ENCODE results near the gene HACD4. TPM values are rescaled to one million over a fixed set of nuclear protein-coding genes. Genes with fewer than 3 reads are reported as not detected.

Gene HACD4, protein sequence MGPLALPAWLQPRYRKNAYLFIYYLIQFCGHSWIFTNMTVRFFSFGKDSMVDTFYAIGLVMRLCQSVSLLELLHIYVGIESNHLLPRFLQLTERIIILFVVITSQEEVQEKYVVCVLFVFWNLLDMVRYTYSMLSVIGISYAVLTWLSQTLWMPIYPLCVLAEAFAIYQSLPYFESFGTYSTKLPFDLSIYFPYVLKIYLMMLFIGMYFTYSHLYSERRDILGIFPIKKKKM
- total RNA-seq = 2.8 and 3.0 TPM in 2 replicates

DNA sequence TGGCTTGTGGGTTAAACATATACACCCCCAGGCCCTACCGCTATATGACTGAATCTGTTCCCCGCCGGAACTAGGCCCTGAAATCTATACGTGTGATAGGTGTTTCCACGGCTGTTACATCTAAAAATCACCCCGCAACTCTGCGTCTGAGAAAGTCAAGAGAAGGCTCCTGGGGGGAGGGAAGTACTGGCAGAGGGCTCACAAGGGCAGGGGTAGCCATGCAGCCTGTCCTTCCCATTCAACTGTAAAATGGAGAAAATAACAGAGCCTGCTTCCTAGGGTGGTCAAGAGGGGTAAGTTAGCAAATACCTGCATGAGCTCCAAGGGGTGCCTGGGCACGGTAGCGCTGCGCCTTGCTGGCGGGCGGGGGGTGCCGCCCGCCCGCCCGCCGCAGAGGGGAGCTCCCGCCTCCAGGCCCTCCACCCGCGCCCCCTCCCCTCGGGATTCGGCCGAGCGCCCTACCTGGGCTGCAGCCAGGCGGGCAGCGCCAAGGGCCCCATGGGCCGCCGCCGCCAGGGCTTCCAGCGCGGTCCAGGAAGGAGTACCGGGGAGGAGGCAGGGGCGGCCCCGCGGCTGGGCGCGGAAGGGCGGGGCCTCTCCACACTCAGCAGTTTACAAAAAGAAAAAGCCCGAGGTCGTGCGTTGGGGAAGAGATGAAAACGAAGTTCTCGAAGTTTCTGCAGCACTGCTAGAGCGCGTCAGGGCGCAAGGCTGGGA, at the start of gene HACD4:
TSS of gene HACD4 (minus strand) at position 550 of the 717 bp plus-strand sequence. CDS start at position 500, 50 bp downstream.
- peak within 1 kb of the TSS; percentile 78 for H3K27ac Mint-ChIP-seq
- peaks cover 10% of the 10 kb centered on the region for H3K36me3 Mint-ChIP-seq (ENCODE audit: low read depth)
- peaks cover 4% of the 10 kb centered on the region for H3K9me3 Mint-ChIP-seq
- peaks cover 11% of the 10 kb centered on the region for H3K4me1 Mint-ChIP-seq
- peaks cover 3% of the 10 kb centered on the region for H3K27me3 Mint-ChIP-seq
- intact Hi-C loops (cut with micrococcal nuclease) = loop anchor here (1.0 to 5.0 kb wide), 9 partner anchors 30 to 822 kb away; partner anchors contain the start of genes KLHL9 and MLLT3
- peak; percentile 92 for DNase-seq
- H3K4me3 Mint-ChIP-seq = peak within 1 kb of the TSS; percentile 69

GRCh38 chr9:21080793-21081192, 49.4 kb upstream of the HACD4 start:
- DNase-seq = no peak
- H3K9me3 Mint-ChIP-seq = peaks cover 11% of the 10 kb centered on the region
- peak overlapping the region; percentile 10 for H3K27ac Mint-ChIP-seq
- H3K27me3 Mint-ChIP-seq = peaks cover 4% of the 10 kb centered on the region
- no peak overlapping the region for H3K4me3 Mint-ChIP-seq
- peaks cover 27% of the 10 kb centered on the region for H3K4me1 Mint-ChIP-seq
- intact Hi-C loops (cut with micrococcal nuclease) = loop anchor here (5.0 kb wide), 1 partner anchor 48 kb away; the partner anchor contains the start of gene HACD4
- peaks cover 1% of the 10 kb centered on the region for H3K36me3 Mint-ChIP-seq (ENCODE audit: low read depth)

DNA sequence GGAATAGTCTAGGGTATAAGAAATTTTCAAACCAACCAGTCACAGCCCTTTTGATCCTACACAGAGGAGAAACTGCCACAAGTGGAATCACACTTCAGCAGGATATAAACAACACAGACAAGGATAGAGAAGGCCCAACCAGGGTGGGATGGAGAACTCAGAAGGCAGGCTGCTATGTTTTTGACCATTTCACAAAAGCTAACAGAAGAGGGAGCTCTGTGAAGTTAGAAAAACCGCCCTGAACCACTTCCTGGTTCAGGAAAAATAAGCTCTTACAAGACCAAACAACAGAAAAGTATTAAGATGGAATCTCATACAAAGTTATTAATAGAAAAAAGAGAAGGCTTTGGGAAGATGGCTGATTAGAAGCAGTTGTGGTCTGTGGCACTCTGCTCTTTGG, 47.3 kb upstream of the HACD4 start:
- H3K36me3 Mint-ChIP-seq (ENCODE audit: low read depth) = peaks cover 1% of the 10 kb centered on the region
- DNase-seq = no peak
- H3K4me3 Mint-ChIP-seq = no peak overlapping the region
- H3K27ac Mint-ChIP-seq = no peak overlapping the region
- H3K9me3 Mint-ChIP-seq = peaks cover 8% of the 10 kb centered on the region
- peaks cover 15% of the 10 kb centered on the region for H3K27me3 Mint-ChIP-seq
- peaks cover 27% of the 10 kb centered on the region for H3K4me1 Mint-ChIP-seq
- intact Hi-C loops (cut with micrococcal nuclease) = loop anchor here (5.0 kb wide), 1 partner anchor 34 kb away; no protein-coding TSS in a partner anchor

GRCh38 chr9:21077781-21078180, 46.3 kb upstream of the HACD4 start, which contains the start of gene IFNB1:
IFNB1 (minus strand) TSS chr9:21077942; CDS start chr9:21077869, 73 bp downstream.
- intact Hi-C loops (cut with micrococcal nuclease) = loop anchor here (5.0 kb wide), 1 partner anchor 35 kb away; no protein-coding TSS in a partner anchor
- Mint-ChIP-seq H3K4me1 (peaks cover 23% of the 10 kb centered on the region), H3K27ac (no peak within 1 kb of the TSS)

GRCh38 chr9:21075484-21075883, 44.0 kb upstream of the HACD4 start:
- Mint-ChIP-seq H3K27me3 (peaks cover 24% of the 10 kb centered on the region), H3K4me3 (no peak overlapping the region), H3K4me1 (peaks cover 7% of the 10 kb centered on the region), H3K27ac (no peak overlapping the region), H3K9me3 (peaks cover 8% of the 10 kb centered on the region), H3K36me3 (ENCODE audit: low read depth) (no peaks in the 10 kb centered on the region)
- no peak for DNase-seq
- intact Hi-C loops (cut with micrococcal nuclease) = loop anchor here (5.0 kb wide), 1 partner anchor 37 kb away; no protein-coding TSS in a partner anchor

More at GRCh38 chr9:21077781-21078180, 46.3 kb upstream of the HACD4 start, which contains the start of gene IFNB1:
- peaks cover 18% of the 10 kb centered on the region for H3K27me3 Mint-ChIP-seq
- no peak for DNase-seq
- peaks cover 1% of the 10 kb centered on the region for H3K36me3 Mint-ChIP-seq (ENCODE audit: low read depth)
- H3K9me3 Mint-ChIP-seq = peaks cover 12% of the 10 kb centered on the region
- no peak within 1 kb of the TSS for H3K4me3 Mint-ChIP-seq

DNA sequence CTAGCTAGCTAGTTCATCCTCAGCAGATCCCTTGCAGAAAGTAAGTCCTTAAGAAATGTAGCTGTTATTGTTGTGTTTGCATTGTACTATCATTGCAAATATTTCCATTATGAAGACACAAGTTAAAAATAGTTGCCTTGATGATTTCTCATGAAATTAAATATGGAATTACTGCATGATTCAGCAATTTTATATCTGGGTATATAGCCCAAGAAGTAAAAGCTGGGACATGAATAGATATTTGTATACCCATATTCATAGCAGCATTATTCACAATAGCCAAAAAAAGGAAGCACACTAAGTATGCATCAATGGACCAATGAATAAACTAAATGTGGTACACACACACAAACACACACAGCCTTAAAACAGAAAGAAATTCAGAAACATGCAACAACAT, 39.5 kb upstream of the HACD4 start:
- Mint-ChIP-seq H3K9me3 (peaks cover 4% of the 10 kb centered on the region), H3K36me3 (ENCODE audit: low read depth) (no peaks in the 10 kb centered on the region), H3K4me3 (no peak overlapping the region), H3K27ac (no peak overlapping the region), H3K4me1 (peaks cover 2% of the 10 kb centered on the region), H3K27me3 (peaks cover 25% of the 10 kb centered on the region)
- no peak for DNase-seq
- intact Hi-C loops (cut with micrococcal nuclease) = no loop called here

GRCh38 chr9:21070171-21070571, 38.7 kb upstream of the HACD4 start:
- Mint-ChIP-seq H3K36me3 (ENCODE audit: low read depth) (no peaks in the 10 kb centered on the region), H3K4me1 (peaks cover 2% of the 10 kb centered on the region), H3K27me3 (peaks cover 21% of the 10 kb centered on the region), H3K9me3 (peaks cover 4% of the 10 kb centered on the region), H3K27ac (no peak overlapping the region), H3K4me3 (no peak overlapping the region)
- intact Hi-C loops (cut with micrococcal nuclease) = no loop called here
- DNase-seq = no peak

DNA sequence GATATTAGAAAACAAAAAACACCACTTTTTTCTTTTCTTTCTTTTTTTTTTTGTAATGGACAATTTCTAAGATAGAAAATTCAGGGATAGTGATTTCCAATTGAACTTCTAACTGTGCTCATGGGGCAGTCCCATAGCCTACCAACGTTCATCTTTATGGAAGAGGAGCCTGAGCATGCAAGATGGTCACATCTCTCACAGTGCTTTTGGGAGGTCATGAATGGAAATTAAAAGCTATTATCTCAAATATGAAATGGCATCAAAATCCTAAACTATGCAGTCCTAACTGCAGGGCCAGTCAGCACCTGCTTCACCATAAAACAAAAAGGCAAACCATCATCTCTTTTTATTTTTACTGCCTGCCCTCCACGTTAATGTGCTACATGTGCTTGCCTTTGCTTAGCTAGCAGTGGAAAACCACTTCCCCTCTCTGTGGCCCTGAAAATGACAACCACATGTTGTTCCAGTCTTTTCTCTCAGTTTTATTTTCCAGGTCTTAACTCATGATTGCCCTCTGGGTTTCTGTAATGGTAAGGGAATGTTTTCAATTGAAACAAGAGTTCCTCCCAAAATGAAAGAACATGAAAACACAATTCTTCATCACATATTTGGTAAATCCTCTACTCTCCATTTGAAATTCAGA, 29.6 kb upstream of the HACD4 start:
- peaks cover 18% of the 10 kb centered on the region for H3K4me1 Mint-ChIP-seq
- peak; percentile 78 for DNase-seq
- H3K4me3 Mint-ChIP-seq = peak overlapping the region; percentile 8
- intact Hi-C loops (cut with micrococcal nuclease) = loop anchor here (1.0 to 2.0 kb wide), 2 partner anchors 21 to 30 kb away; partner anchors contain the start of gene HACD4
- H3K9me3 Mint-ChIP-seq = peaks cover 3% of the 10 kb centered on the region
- H3K27me3 Mint-ChIP-seq = peaks cover 3% of the 10 kb centered on the region
- peaks cover 3% of the 10 kb centered on the region for H3K36me3 Mint-ChIP-seq (ENCODE audit: low read depth)
- H3K27ac Mint-ChIP-seq = peak overlapping the region; percentile 40

DNA sequence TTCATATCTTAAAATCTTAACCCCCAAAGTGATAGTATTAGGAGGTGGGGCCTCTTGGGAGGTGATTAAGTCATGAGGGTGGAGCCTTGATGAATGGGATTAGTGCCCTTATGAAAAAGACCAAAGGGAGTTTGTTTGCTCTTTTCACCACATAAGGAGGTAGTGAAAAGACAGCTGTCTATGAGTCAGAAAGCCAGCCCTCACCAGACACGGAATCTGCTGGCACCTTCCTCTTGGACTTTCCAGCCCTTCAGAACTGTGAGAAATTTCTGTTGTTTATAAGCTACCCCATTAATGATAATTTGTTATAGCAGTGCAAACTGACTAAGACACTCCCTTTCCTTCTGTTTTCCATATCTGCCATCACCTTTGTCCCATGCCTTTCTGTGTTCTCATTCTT, 25.5 kb upstream of the HACD4 start:
- Mint-ChIP-seq H3K9me3 (peaks cover 7% of the 10 kb centered on the region), H3K27me3 (no peaks in the 10 kb centered on the region), H3K27ac (no peak overlapping the region), H3K36me3 (ENCODE audit: low read depth) (peaks cover 2% of the 10 kb centered on the region), H3K4me1 (peaks cover 20% of the 10 kb centered on the region), H3K4me3 (no peak overlapping the region)
- no peak for DNase-seq
- intact Hi-C loops (cut with micrococcal nuclease) = no loop called here

DNA sequence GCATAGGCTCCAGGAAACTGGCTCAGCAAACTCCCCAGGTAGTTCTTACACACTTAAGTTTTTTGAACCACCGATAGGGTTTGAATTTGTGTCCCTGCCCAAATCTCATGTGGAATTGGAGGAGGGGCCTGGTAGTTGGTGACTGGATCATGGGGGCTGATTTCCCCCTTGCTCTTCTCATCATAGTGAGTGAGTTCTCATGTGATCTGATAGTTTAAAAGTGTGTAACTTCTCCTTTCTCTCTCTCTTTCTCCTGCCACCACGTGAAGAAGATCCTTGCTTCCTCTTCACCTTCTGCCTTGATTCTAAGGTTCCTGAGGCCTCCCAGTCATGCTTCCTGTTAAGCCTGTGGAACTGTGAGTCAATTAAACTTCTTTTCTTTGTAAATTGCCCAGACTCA, 22.4 kb upstream of the HACD4 start:
- Mint-ChIP-seq H3K9me3 (peaks cover 6% of the 10 kb centered on the region), H3K4me1 (peaks cover 2% of the 10 kb centered on the region), H3K36me3 (ENCODE audit: low read depth) (no peaks in the 10 kb centered on the region), H3K27me3 (peaks cover 2% of the 10 kb centered on the region), H3K27ac (no peak overlapping the region), H3K4me3 (no peak overlapping the region)
- DNase-seq = no peak
- intact Hi-C loops (cut with micrococcal nuclease) = no loop called here

- intact Hi-C loops (cut with micrococcal nuclease) = no loop called here
- H3K27ac Mint-ChIP-seq = no peak overlapping the region
Measured at GRCh38 chr9:21047281-21047691, 15.8 kb upstream of the HACD4 start.

GRCh38 chr9:21043841-21044240, 12.4 kb upstream of the HACD4 start:
- DNase-seq = no peak
- H3K9me3 Mint-ChIP-seq = no peaks in the 10 kb centered on the region

More at GRCh38 chr9:21047281-21047691, 15.8 kb upstream of the HACD4 start:
- Mint-ChIP-seq H3K27me3 (peaks cover 5% of the 10 kb centered on the region), H3K36me3 (ENCODE audit: low read depth) (no peaks in the 10 kb centered on the region), H3K9me3 (no peaks in the 10 kb centered on the region), H3K4me1 (peaks cover 5% of the 10 kb centered on the region), H3K4me3 (no peak overlapping the region)
- no peak for DNase-seq

GRCh38 chr9:21042466-21042865, 11.0 kb upstream of the HACD4 start:
- intact Hi-C loops (cut with micrococcal nuclease) = no loop called here
- no peak overlapping the region for H3K4me3 Mint-ChIP-seq
- no peak for DNase-seq
- peaks cover 3% of the 10 kb centered on the region for H3K27me3 Mint-ChIP-seq
- H3K4me1 Mint-ChIP-seq = peaks cover 12% of the 10 kb centered on the region
- H3K27ac Mint-ChIP-seq = no peak overlapping the region
- no peaks in the 10 kb centered on the region for H3K9me3 Mint-ChIP-seq
- H3K36me3 Mint-ChIP-seq (ENCODE audit: low read depth) = no peaks in the 10 kb centered on the region

More at GRCh38 chr9:21043841-21044240, 12.4 kb upstream of the HACD4 start:
- Mint-ChIP-seq H3K36me3 (ENCODE audit: low read depth) (no peaks in the 10 kb centered on the region), H3K4me1 (peaks cover 13% of the 10 kb centered on the region), H3K4me3 (no peak overlapping the region), H3K27me3 (peaks cover 4% of the 10 kb centered on the region), H3K27ac (no peak overlapping the region)
- intact Hi-C loops (cut with micrococcal nuclease) = no loop called here
